Inferior parietal cortex (tissue), 1 donor: Measurements from ENCODE around the gene BIRC6.
A peak's percentile ranks its signal among the peaks of the same experiment; 100 is the strongest.
"Not testable (repeated sequence)": the region's sequence is repeated elsewhere in the genome, so short reads cannot be mapped to it uniquely, and the experiment has no call there.

Source experiments
- DNase-seq: peaks from one replicate; pipeline ENCODE4 v3.0.0-alpha.2; 2016; ENCODE audit errors: extremely low spot score

BIRC6 gene

GRCh38 chr2:32504877-32505478 lies 148.2 kb downstream of the BIRC6 start:
- DNase-seq, result no peak

GRCh38 chr2:32506446-32506845 lies 149.6 kb downstream of the BIRC6 start:
- DNase-seq, result no peak

- no peak for DNase-seq
Observed at GRCh38 chr2:32514946-32515345, 158.1 kb downstream of the BIRC6 start.

- no peak for DNase-seq
Observed at GRCh38 chr2:32516567-32516966, 159.7 kb downstream of the BIRC6 start.

GRCh38 chr2:32522770-32523169 lies 165.9 kb downstream of the BIRC6 start:
- no peak for DNase-seq

- no peak for DNase-seq
Observed at GRCh38 chr2:32523686-32524085, 166.9 kb downstream of the BIRC6 start.

- DNase-seq, result no peak
Observed at GRCh38 chr2:32532341-32532740, 175.5 kb downstream of the BIRC6 start.

GRCh38 chr2:32532961-32533360 lies 176.1 kb downstream of the BIRC6 start:
- DNase-seq, result no peak

GRCh38 chr2:32534831-32535230 lies 178.0 kb downstream of the BIRC6 start:
- no peak for DNase-seq

- DNase-seq, result no peak
Observed at GRCh38 chr2:32538735-32539134, 181.9 kb downstream of the BIRC6 start.

GRCh38 chr2:32552483-32552882 lies 195.7 kb downstream of the BIRC6 start:
- not testable (repeated sequence) for DNase-seq

GRCh38 chr2:32553829-32554432 lies 197.1 kb downstream of the BIRC6 start:
- DNase-seq, result peak; percentile 80

GRCh38 chr2:32558492-32558891 lies 201.7 kb downstream of the BIRC6 start:
- DNase-seq, result peak; percentile 30

- DNase-seq, result peak; percentile 81
Observed at GRCh38 chr2:32559136-32559535, 202.3 kb downstream of the BIRC6 start.

GRCh38 chr2:32562906-32563305 lies 206.1 kb downstream of the BIRC6 start:
- peak; percentile 26 for DNase-seq

GRCh38 chr2:32564417-32565035 lies 207.7 kb downstream of the BIRC6 start:
- DNase-seq, result no peak

- no peak for DNase-seq
Observed at GRCh38 chr2:32565902-32566301, 209.1 kb downstream of the BIRC6 start.

- DNase-seq, result no peak
Observed at GRCh38 chr2:32572030-32572429, 215.2 kb downstream of the BIRC6 start.

- no peak for DNase-seq
Observed at GRCh38 chr2:32572737-32573136, 215.9 kb downstream of the BIRC6 start.

GRCh38 chr2:32591669-32592463 lies 235.0 kb downstream of the BIRC6 start:
- no peak for DNase-seq

- DNase-seq, result no peak
Observed at GRCh38 chr2:32594573-32594972, 237.8 kb downstream of the BIRC6 start.

GRCh38 chr2:32611366-32611765 lies 254.5 kb downstream of the BIRC6 start:
- no peak for DNase-seq

- no peak for DNase-seq
Observed at GRCh38 chr2:32611771-32612170, 254.9 kb downstream of the BIRC6 start.
